T-helper 1 cell (primary cell): ENCODE results near the gene ATP5ME.
"Not testable (repeated sequence)": the region's sequence is repeated elsewhere in the genome, so short reads cannot be mapped to it uniquely, and the experiment has no call there.

Experiments used
- DNase-seq, 5 donors: peaks; one replicate each; pipeline ENCODE4 v3.0.0-alpha.2; 2012 to 2020

Gene ATP5ME

GRCh38 chr4:653831-654502 lies 20.1 kb downstream of the ATP5ME start:
- no peak for DNase-seq

DNA sequence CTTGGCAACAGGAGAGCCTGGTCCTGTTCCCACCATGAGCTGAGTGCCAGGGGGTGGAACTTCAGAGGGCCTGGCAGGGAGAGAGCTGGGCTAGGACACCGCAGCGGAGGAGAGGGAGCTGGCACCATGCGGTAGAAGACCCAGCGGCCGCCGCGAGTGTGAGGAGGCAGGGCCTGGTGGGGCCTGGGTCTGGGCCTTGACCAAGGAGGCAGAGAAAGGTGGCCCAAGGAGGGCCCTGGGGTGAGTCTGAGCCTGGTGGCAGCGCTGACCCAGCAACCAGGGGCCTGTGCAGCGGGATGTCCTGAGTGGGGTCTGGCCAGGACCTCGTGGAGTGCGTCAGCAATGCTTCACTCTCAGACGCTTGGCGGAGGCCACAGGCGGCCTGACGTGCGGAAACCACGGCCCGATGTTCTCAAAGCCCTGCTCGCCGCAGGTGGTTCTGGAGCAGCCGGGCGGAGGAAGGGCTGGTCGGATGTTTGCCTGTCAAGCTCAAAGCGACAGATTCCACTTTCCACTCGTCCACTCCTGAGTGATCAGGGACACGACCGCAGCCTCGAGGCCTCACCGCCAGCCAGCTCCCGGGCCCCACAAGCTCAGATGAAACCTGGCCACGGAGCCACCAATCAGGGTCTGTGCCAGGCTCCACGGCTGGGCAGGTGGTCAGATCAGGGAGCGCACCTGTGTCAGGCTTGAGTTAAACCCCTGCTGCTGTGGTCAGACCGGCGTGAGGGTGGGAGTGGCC lies 20.8 kb downstream of the ATP5ME start:
- no peak for DNase-seq

- DNase-seq = no peak
Measured at GRCh38 chr4:651884-652642, 22.0 kb downstream of the ATP5ME start.

- DNase-seq = no peak
Measured at GRCh38 chr4:650951-651883, 22.9 kb downstream of the ATP5ME start.

DNA sequence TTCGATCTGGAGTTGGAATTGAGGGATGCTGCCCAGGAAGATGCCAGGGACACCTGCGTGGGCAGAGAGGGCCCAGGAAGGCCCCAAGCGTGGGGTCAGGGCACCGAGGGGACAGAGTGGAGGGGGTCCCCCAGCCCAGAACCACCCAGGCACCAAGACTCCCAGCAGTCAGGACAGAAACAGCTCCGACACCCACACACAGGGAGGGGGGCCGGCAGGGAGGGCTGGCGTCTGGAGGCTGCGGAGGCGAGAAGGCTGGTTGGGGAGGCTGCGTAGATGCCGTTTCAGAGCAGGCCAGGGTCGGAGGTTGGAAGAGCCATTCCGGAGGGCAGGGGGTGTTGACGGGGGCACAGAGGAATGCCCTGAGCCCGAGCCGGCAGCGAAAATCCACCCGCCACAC lies 23.6 kb downstream of the ATP5ME start:
- no peak for DNase-seq

DNA sequence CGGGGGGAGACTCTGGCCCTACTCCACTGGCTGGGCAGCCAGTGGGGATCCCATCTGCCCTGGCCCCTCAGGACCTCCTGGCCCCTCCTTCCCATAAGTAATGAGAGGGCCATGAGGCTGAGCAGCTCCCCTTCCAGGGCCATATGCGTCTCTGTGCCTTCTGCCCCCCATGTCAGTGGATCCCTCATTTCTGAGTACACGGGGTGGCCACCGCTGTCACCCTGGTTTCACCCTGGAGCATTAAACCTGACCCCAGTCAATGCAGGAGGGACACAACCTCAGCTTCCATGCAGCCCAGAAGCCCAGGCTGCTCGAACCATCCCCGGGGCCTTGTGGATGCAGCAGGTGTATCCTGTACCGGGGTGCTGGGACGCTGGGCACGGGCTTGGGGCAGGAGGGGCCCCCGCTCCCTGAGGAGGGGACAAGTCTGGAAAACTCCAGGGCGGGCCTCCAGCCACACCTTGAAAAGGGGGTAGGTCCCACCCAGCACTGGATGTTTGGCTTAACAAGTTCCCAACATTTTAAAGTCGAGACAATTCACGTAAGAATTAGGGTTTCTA lies 24.2 kb downstream of the ATP5ME start:
- no peak for DNase-seq

DNA sequence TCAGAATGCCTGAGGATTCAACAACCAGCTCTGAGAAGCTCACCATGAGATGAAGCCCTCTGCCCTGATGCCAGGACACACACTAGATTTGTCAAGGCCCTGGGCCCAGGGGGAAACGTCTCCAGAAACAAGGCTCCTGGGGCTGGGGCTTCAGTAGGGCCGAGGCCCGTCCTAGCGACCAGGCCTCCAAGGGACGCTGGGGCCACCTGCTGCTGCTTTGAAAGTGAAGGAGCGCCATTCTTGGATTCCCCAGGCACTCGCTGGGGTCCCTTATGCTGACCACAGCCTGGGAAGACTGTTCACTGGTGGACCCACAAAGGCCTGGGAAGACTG lies 24.8 kb downstream of the ATP5ME start:
- no peak for DNase-seq

- DNase-seq = no peak
Measured at GRCh38 chr4:648579-649292, 25.3 kb downstream of the ATP5ME start.

DNA sequence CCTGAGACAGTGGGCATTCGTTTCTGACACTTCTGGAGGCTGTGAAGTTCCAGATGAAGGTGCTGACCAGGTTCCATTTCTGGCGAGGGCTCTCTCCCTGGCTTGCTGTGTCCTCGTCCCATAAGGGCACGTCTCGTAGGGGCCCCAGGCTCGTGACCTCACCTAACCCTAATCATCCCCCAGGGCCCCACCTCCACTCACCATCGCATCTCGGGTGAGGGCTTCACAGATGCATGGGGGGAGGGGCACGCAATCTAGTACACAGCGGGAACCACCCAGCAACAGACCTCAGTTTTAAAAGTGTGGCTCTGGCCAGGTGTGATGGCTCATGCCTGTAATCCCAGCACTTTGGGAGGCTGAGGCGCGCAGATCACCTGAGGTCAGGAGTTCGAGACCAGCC lies 26.6 kb downstream of the ATP5ME start:
- DNase-seq = no peak

- no peak for DNase-seq
Measured at GRCh38 chr4:646460-646859, 27.6 kb downstream of the ATP5ME start.

- DNase-seq = not testable (repeated sequence)
Measured at GRCh38 chr4:642366-642765, 31.7 kb downstream of the ATP5ME start.

DNA sequence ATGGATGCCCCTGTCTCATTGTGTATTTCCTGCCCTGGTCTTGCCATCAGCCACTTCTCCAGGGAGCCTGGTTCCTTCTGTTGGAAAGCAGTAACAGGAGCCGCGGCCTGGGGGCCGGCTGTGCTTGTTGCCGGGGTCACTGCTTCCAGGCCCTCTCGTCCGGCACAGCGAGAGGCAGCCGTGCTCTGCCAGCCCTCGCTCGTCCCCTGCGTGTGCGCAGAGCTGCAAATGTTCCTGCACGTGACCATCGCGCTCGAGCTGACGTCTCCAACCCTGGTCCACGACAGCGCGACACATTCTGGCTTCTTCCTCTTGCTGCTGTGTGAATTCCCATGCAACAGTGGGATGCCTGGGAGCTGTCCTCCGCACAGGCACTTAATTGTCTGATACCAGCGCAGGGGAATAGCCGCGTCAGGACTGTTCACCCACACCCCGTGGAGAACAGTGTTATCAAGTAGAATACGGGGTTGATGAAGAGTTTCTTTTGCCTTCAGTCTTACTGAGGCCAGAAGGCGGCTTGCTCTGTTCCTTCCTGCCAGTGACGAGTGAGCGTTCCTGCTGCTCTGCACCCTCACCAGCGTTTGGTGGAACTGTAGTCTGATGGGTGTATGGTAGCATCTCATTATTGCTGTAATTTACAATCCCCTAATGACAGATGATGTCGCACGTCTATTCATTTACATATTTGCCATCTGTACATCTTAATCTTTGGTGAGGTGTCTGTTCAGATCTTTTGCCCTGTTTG lies 36.4 kb downstream of the ATP5ME start:
- no peak for DNase-seq

- no peak for DNase-seq
Measured at GRCh38 chr4:636628-637159, 37.4 kb downstream of the ATP5ME start.

- DNase-seq = no peak
Measured at GRCh38 chr4:635851-636627, 38.0 kb downstream of the ATP5ME start.

- DNase-seq = not testable (repeated sequence)
Measured at GRCh38 chr4:635066-635835, 38.8 kb downstream of the ATP5ME start.

GRCh38 chr4:634599-634985 lies 39.5 kb downstream of the ATP5ME start:
- DNase-seq = no peak

GRCh38 chr4:633976-634598 lies 40.0 kb downstream of the ATP5ME start:
- no peak for DNase-seq

DNA sequence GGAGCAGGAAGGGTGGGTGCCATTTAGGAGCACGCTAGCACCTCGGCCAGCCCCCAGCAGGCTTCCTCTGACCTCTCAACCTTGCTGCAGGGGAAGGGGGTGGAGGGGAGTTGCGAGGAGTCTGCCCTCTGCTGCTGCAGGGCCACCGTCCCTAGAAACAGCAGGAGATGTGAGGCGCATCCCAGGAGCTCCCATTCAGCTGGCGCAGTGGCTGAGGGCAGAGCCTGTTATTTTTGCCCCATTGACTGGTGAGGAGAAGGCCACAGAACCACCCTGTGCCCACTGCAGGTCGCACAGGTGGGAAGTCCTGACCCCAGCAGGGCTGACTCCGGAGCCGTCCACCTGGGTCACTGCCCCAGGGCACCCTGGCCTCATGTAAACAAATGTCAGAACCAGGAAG lies 40.7 kb downstream of the ATP5ME start:
- no peak for DNase-seq

DNA sequence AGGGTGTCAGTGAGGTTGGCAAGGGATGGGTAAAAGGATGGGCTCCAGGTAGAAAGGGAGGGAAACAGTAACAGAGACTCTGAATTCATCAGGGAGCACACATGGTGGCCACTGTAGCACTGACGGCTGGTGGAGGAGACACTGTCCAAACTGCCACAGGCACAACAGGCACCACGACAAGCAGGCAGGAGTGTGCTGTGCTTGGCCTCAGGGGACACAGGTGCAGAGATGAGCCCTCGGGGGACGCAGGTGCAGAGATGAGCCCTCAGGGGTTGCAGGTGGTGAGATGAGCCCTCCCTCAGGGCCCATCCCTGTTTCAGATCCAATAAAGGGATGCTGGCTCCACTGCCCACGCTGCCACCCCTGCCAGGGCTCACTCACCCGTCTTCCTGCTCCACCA lies 41.1 kb downstream of the ATP5ME start:
- no peak for DNase-seq
